H1 (cell line): ENCODE measurements around the gene TSPAN32. TPM values are rescaled to one million over a fixed set of nuclear protein-coding genes. Genes with fewer than 3 reads are reported as not detected.

Source experiments
- CTCF ChIA-PET: fragments of 300-600 bp; sonication (Branson Sonifier 250); formaldehyde crosslinking; loops from one replicate; lab custom pipeline; 2021; ENCODE audit not compliant: partially characterized antibody; lab: Charles Lee
- POLR2A ChIA-PET: fragments of 300-600 bp; sonication (Branson Sonifier 250); formaldehyde crosslinking; loops from one replicate; lab custom pipeline; 2021; ENCODE audit warnings: inconsistent platforms; ENCODE audit not compliant: partially characterized antibody; lab: Charles Lee
- DNase-seq, 2 experiments: peaks; one replicate each; pipeline versions ENCODE4 v3.0.0 to v3.0.0-alpha.2; 2010 to 2022; ENCODE audit warnings: low spot score in 2 of 2, low read depth in 1 of 2, mixed read lengths in 1 of 2
- FAIRE-seq: peaks from 2 replicates; lab custom pipeline; 2011; peaks lifted over from hg19 to GRCh38; lab: Jason Lieb, UNC
- H2AFZ ChIP-seq: 2 replicates; pipeline ENCODE4 v1.8.1; 2012; ENCODE audit warnings: low read length, inconsistent platforms
- H2AK5ac ChIP-seq: 2 replicates; pipeline ENCODE4 v1.6.1; 2013; ENCODE audit warnings: low read depth, low read length
- H2BK120ac ChIP-seq: replicated peaks from 2 replicates; pipeline ENCODE3; 2013; ENCODE audit warnings: low read depth, low read length, inconsistent platforms
- H2BK12ac ChIP-seq: 2 replicates; pipeline ENCODE4 v1.6.1; 2013; ENCODE audit warnings: low read depth, low read length
- H2BK15ac ChIP-seq: 2 replicates; pipeline ENCODE4 v1.6.1; 2013; ENCODE audit warnings: low read length
- H2BK20ac ChIP-seq: 2 replicates; pipeline ENCODE4 v1.6.1; 2013; ENCODE audit warnings: low read length
- H2BK5ac ChIP-seq: 2 replicates; pipeline ENCODE4 v1.6.1; 2013; ENCODE audit warnings: low read depth, low read length
- H3K14ac ChIP-seq: 2 replicates; pipeline ENCODE4 v1.6.1; 2013; ENCODE audit warnings: inconsistent platforms; ENCODE audit not compliant: insufficient read length
- H3K18ac ChIP-seq: 2 replicates; pipeline ENCODE4 v1.6.1; 2013; ENCODE audit warnings: low read length; ENCODE audit errors: extremely low read depth
- H3K23ac ChIP-seq: 2 replicates; pipeline ENCODE4 v1.6.1; 2013; ENCODE audit warnings: inconsistent platforms; ENCODE audit not compliant: insufficient read length
- H3K23me2 ChIP-seq: 2 replicates; pipeline ENCODE4 v1.6.1; 2013; ENCODE audit warnings: low read depth, low read length
- H3K27ac ChIP-seq: 2 replicates; pipeline ENCODE4 v1.6.1; 2011; ENCODE audit warnings: low read depth, low read length, inconsistent platforms
- H3K27me3 ChIP-seq, 4 experiments: replicated peaks in 1 of 4; 1 replicate in 1 of 4; 2 replicates in 3 of 4; pipeline versions ENCODE4 v1.6.1 to v1.8.1; 2011 to 2013; ENCODE audit warnings: low read length in 3 of 4, mild to moderate bottlenecking in 3 of 4, inconsistent platforms in 2 of 4, mixed read lengths in 2 of 4, moderate library complexity in 1 of 4; ENCODE audit not compliant: control insufficient read depth in 3 of 4, insufficient read depth in 3 of 4; ENCODE audit errors: extremely low read depth in 1 of 4
- H3K36me3 ChIP-seq, 4 experiments: 2 replicates each; pipeline versions ENCODE4 v1.6.1 to v1.8.1; 2011 to 2013; ENCODE audit warnings: mild to moderate bottlenecking in 4 of 4, low read length in 3 of 4, moderate library complexity in 2 of 4, control low read depth in 1 of 4, inconsistent platforms in 1 of 4; ENCODE audit not compliant: insufficient read depth in 4 of 4, control insufficient read depth in 2 of 4
- H3K4ac ChIP-seq: replicated peaks from 2 replicates; pipeline ENCODE3; 2013; ENCODE audit warnings: low read length, low read depth, mixed read lengths, inconsistent platforms; ENCODE audit not compliant: insufficient read length
- H3K4me1 ChIP-seq, 4 experiments: replicated peaks in 1 of 4; 1 replicate in 1 of 4; 2 replicates in 3 of 4; pipeline versions ENCODE4 v1.6.1 to v1.8.1; 2011 to 2013; ENCODE audit warnings: low read length in 3 of 4, inconsistent platforms in 2 of 4, mixed read lengths in 1 of 4; ENCODE audit not compliant: insufficient read depth in 4 of 4, control insufficient read depth in 3 of 4
- H3K4me2 ChIP-seq, 2 experiments: 2 replicates each; pipeline versions ENCODE4 v1.6.1 to v1.8.1; 2011 to 2013; ENCODE audit warnings: low read depth in 2 of 2, low read length in 2 of 2, control low read depth in 1 of 2, inconsistent platforms in 1 of 2, mild to moderate bottlenecking in 1 of 2; ENCODE audit not compliant: insufficient read depth in 1 of 2
- H3K4me3 ChIP-seq, 4 experiments: fragments of 200-600, 300-600 bp in 1 of 4; sonication (generic), shearing (Covaris generic), sonication (Bioruptor Twin) in 1 of 4; 2 replicates each; pipeline versions ENCODE4 v1.5.1 to v1.8.1; 2011 to 2016; ENCODE audit warnings: low read length in 4 of 4, low read depth in 3 of 4, control low read depth in 2 of 4, inconsistent platforms in 2 of 4, mild to moderate bottlenecking in 2 of 4, mixed read lengths in 1 of 4, moderate library complexity in 1 of 4; ENCODE audit not compliant: insufficient read depth in 2 of 4; ENCODE audit errors: extremely low read depth in 1 of 4
- H3K56ac ChIP-seq: replicated peaks from 2 replicates; pipeline ENCODE3; 2013; ENCODE audit warnings: low read depth, mild to moderate bottlenecking, mixed read lengths, low read length, inconsistent platforms; ENCODE audit not compliant: insufficient read length
- H3K79me1 ChIP-seq: 2 replicates; pipeline ENCODE4 v1.6.1; 2013; ENCODE audit warnings: low read depth, low read length, control low read depth
- H3K79me2 ChIP-seq, 2 experiments: 2 replicates each; pipeline versions ENCODE4 v1.6.1 to v1.8.1; 2012 to 2013; ENCODE audit warnings: low read length in 2 of 2, mild to moderate bottlenecking in 2 of 2, inconsistent platforms in 1 of 2; ENCODE audit not compliant: insufficient read depth in 2 of 2, control insufficient read depth in 1 of 2
- H3K9ac ChIP-seq, 4 experiments: replicated peaks in 1 of 4; 1 replicate in 1 of 4; 2 replicates in 3 of 4; pipeline versions ENCODE4 v1.6.1 to v1.8.1; 2011 to 2013; ENCODE audit warnings: low read depth in 3 of 4, low read length in 3 of 4, control low read depth in 2 of 4, mild to moderate bottlenecking in 2 of 4, moderate library complexity in 2 of 4, inconsistent platforms in 1 of 4; ENCODE audit errors: extremely low read depth in 1 of 4
- H3K9me3 ChIP-seq, 2 experiments: 2 replicates each; pipeline versions ENCODE4 v1.6.1 to v1.8.1; 2012 to 2013; ENCODE audit warnings: mild to moderate bottlenecking in 2 of 2, moderate library complexity in 2 of 2, control low read depth in 1 of 2, inconsistent platforms in 1 of 2, low read depth in 1 of 2, low read length in 1 of 2, mixed read lengths in 1 of 2; ENCODE audit not compliant: insufficient read depth in 2 of 2
- H4K20me1 ChIP-seq, 2 experiments: replicated peaks in 1 of 2; 2 replicates each; pipeline versions ENCODE3 to v1.8.1; 2011 to 2013; ENCODE audit warnings: inconsistent platforms in 2 of 2, low read length in 2 of 2, mild to moderate bottlenecking in 1 of 2; ENCODE audit not compliant: insufficient read depth in 2 of 2, control insufficient read depth in 1 of 2
- H4K5ac ChIP-seq: 2 replicates; pipeline ENCODE4 v1.6.1; 2013; ENCODE audit warnings: low read length, low read depth, mixed read lengths, inconsistent platforms; ENCODE audit not compliant: insufficient read length
- H4K8ac ChIP-seq: 2 replicates; pipeline ENCODE4 v1.8.0; 2013; ENCODE audit warnings: mild to moderate bottlenecking, moderate library complexity, low read length, inconsistent platforms; ENCODE audit not compliant: insufficient read depth; ENCODE audit errors: extremely low read depth
- H4K91ac ChIP-seq: replicated peaks from 2 replicates; pipeline ENCODE3; 2013; ENCODE audit warnings: low read length, mixed read lengths, inconsistent platforms; ENCODE audit not compliant: insufficient read length
- BACH1 ChIP-seq: IDR thresholded peaks from 2 replicates; pipeline ENCODE4 v1.6.1; 2012; ENCODE audit warnings: low read length, improper control_type of control experiment
- BRCA1 ChIP-seq: IDR thresholded peaks from 2 replicates; pipeline ENCODE4 v1.6.1; 2012; ENCODE audit warnings: low read depth, low read length, improper control_type of control experiment
- CEBPB ChIP-seq: IDR thresholded peaks from 2 replicates; pipeline ENCODE4 v1.6.1; 2012; ENCODE audit warnings: low read depth, low read length
- GABPA ChIP-seq: IDR thresholded peaks from 2 replicates; pipeline ENCODE4 v1.6.1; 2011; ENCODE audit warnings: mild to moderate bottlenecking, low read length, moderate library complexity, borderline replicate concordance; ENCODE audit not compliant: insufficient read depth
- JUN ChIP-seq: IDR thresholded peaks from 2 replicates; pipeline ENCODE4 v1.6.1; 2011; ENCODE audit warnings: low read depth, mild to moderate bottlenecking, improper control_type of control experiment, low read length
- JUND ChIP-seq: IDR thresholded peaks from 2 replicates; pipeline ENCODE4 v1.6.1; 2011; ENCODE audit warnings: mild to moderate bottlenecking, improper control_type of control experiment, low read length
- RAD21 ChIP-seq, 2 experiments: IDR thresholded peaks in 1 of 2; conservative IDR thresholded peaks in 1 of 2; 2 replicates each; pipeline ENCODE4 v1.6.1; 2011; ENCODE audit warnings: low read depth in 2 of 2, low read length in 2 of 2, improper control_type of control experiment in 1 of 2, inconsistent platforms in 1 of 2, mild to moderate bottlenecking in 1 of 2, moderate library complexity in 1 of 2
- RFX5 ChIP-seq: IDR thresholded peaks from 2 replicates; pipeline ENCODE4 v1.6.1; 2011; ENCODE audit warnings: low read depth, low read length, improper control_type of control experiment, borderline replicate concordance
- RNF2 ChIP-seq: fragments of 200-900, 300-1000 bp; sonication (generic); IDR thresholded peaks from 2 replicates; pipeline ENCODE4 v1.7.1; 2016; ENCODE audit warnings: borderline replicate concordance, low read depth, mild to moderate bottlenecking, antibody characterized with exemption, low read length; ENCODE audit not compliant: poor library complexity, severe bottlenecking; ENCODE audit errors: missing control alignments
- RXRA ChIP-seq: IDR thresholded peaks from 2 replicates; pipeline ENCODE4 v1.6.1; 2011; ENCODE audit warnings: low read depth, mild to moderate bottlenecking, low read length, moderate library complexity; ENCODE audit not compliant: insufficient read depth
- SIRT6 ChIP-seq: IDR thresholded peaks from one replicate; pipeline ENCODE4 v1.7.1; 2012; ENCODE audit warnings: low read length, inconsistent platforms
- SP1 ChIP-seq: IDR thresholded peaks from 2 replicates; pipeline ENCODE4 v1.6.1; 2011; ENCODE audit warnings: low read depth, low read length
- SRF ChIP-seq: IDR thresholded peaks from 2 replicates; pipeline ENCODE4 v1.6.1; 2011; ENCODE audit warnings: mild to moderate bottlenecking, low read depth, low read length, moderate library complexity
- ZNF274 ChIP-seq: IDR thresholded peaks from 2 replicates; pipeline ENCODE4 v1.7.0; 2012; ENCODE audit warnings: low read length, borderline replicate concordance; ENCODE audit errors: extremely low read depth
- WGBS, 2 experiments: shearing (Covaris generic) in 1 of 2; methylation state at CpG; one replicate each; pipeline versions ENCODE4 v1.1.6 to v1.1.7; 2013 to 2015; ENCODE audit warnings: low lambda C conversion rate in 2 of 2, mixed read lengths in 2 of 2, inconsistent platforms in 1 of 2, low coverage in 1 of 2, missing lambda C conversion rate in 1 of 2; ENCODE audit not compliant: insufficient replicate concordance in 2 of 2, insufficient coverage in 1 of 2, insufficient read length in 1 of 2; ENCODE audit errors: extremely low coverage in 1 of 2, missing lambda C conversion rate in 1 of 2; 5-methylcytosine and 5-hydroxymethylcytosine counted together
- polyA plus RNA-seq, 7 experiments: library from polyadenylated mRNA; depleted of rRNA in 3 of 7; stranded (reverse) in 5 of 7; unstranded in 2 of 7; fragments of >200 nt in 5 of 7; fragments of 200-250 nt in 2 of 7; gene quantifications; 1 replicate in 5 of 7; 2 replicates in 1 of 7; 4 replicates in 1 of 7; pipeline versions ENCODE4 v1.2.1 to v1.2.3, GENCODE V29; 2011 to 2013; ENCODE audit warnings: missing spikeins in 2 of 7, mixed read lengths in 2 of 7
- total RNA-seq: library from RNA; stranded (reverse); fragmentation: NEBNext Ultra II Directional; extraction: Animal tissue kit (Norgen Biotek cat#: 25700); gene quantifications from 2 replicates; pipeline ENCODE4 v1.2.1, GENCODE V29; 2021

Gene TSPAN32
- total and polyA plus RNA-seq, 2 of the 8 experiments (the other 6 are each of a cell fraction or from before 2014, with no cell fraction given) = not detected

- no peaks in the 10 kb centered on the region for H3K4me1 ChIP-seq
- DNase-seq = no peak
- H2AFZ ChIP-seq = no peak overlapping the region
- H4K91ac ChIP-seq = no peak overlapping the region
- POLR2A ChIA-PET = no interaction called here
- H3K9ac ChIP-seq = no peak overlapping the region
- no peak overlapping the region for H2BK20ac ChIP-seq
- H3K36me3 ChIP-seq = no peaks in the 10 kb centered on the region
- H3K18ac ChIP-seq = no peak overlapping the region
- no peak overlapping the region for H4K8ac ChIP-seq
- no peak overlapping the region for H3K4me2 ChIP-seq
- CTCF ChIA-PET = interaction anchor here (1.2 kb wide), 1 partner anchor 16 kb away, joined by 5 read pairs; no protein-coding TSS in a partner anchor
- WGBS, 2 experiments = 94% methylated on average over 6 of the region's 6 CpGs; no CpG with 5 or more reads in 1 of the 2 experiments
- no peaks in the 10 kb centered on the region for H3K9me3 ChIP-seq
- H4K20me1 ChIP-seq = no peaks in the 10 kb centered on the region
- H3K4me3 ChIP-seq = no peak overlapping the region
- H3K23ac ChIP-seq = no peak overlapping the region
- H4K5ac ChIP-seq = no peak overlapping the region
- no peak overlapping the region for H2BK5ac ChIP-seq
- H2AK5ac ChIP-seq = no peak overlapping the region
- no peaks in the 10 kb centered on the region for H3K79me2 ChIP-seq
- no peaks in the 10 kb centered on the region; a peak in 2 of 7 replicates for H3K27me3 ChIP-seq
- no peak for FAIRE-seq
- no peak overlapping the region for H2BK12ac ChIP-seq
- no peak overlapping the region for H3K4ac ChIP-seq
- no peak overlapping the region for H3K56ac ChIP-seq
- H2BK15ac ChIP-seq = no peak overlapping the region
- no peaks in the 10 kb centered on the region for H3K79me1 ChIP-seq
- no peak overlapping the region for H2BK120ac ChIP-seq
- no peak overlapping the region for H3K14ac ChIP-seq
- H3K27ac ChIP-seq = no peak overlapping the region
- H3K23me2 ChIP-seq = no peaks in the 10 kb centered on the region
- TF ChIP-seq BACH1 = no peak
- TF ChIP-seq SP1 = no peak
- TF ChIP-seq JUND = no peak
- TF ChIP-seq RFX5 = no peak
- no peak for TF ChIP-seq RXRA
- TF ChIP-seq JUN = no peak
- TF ChIP-seq BRCA1 = no peak
- TF ChIP-seq ZNF274 = no peak
- TF ChIP-seq RNF2 = no peak
- no peak for TF ChIP-seq GABPA
- no peak for TF ChIP-seq CEBPB
- TF ChIP-seq RAD21 (IDR thresholded peaks at IDR 0.05 in 1 of 2, conservative IDR thresholded peaks at IDR 0.05 in 1 of 2; ENCODE audit: low read depth in 2 of 2, low read length in 2 of 2) = no peak
- TF ChIP-seq SIRT6 = no peak
- TF ChIP-seq SRF = no peak
Observed at GRCh38 chr11:2252018-2252417, 49.8 kb upstream of the TSPAN32 start.
